Stimulated activated CD4-positive, alpha-beta T cell treated with anti-CD3 and anti-CD28 coated beads, Interleukin-12 subunit alpha, Interleukin-12 subunit beta, amount 100 ng/mL, for 4 hours (primary cell): ENCODE data around the gene YKT6.

Experiments
- DNase-seq: peaks from one replicate; pipeline ENCODE4 v3.0.0-alpha.2; 2020

The YKT6 gene

GRCh38 chr7:44220358-44221112, 19.8 kb downstream of the YKT6 start:
- DNase-seq: no peak

- no peak for DNase-seq
Measured at GRCh38 chr7:44221231-44221791, 20.5 kb downstream of the YKT6 start.

GRCh38 chr7:44222074-44222473, 21.3 kb downstream of the YKT6 start:
- DNase-seq: no peak

GRCh38 chr7:44222776-44223261, 22.0 kb downstream of the YKT6 start:
- DNase-seq: no peak

GRCh38 chr7:44223362-44224079, 22.7 kb downstream of the YKT6 start:
- no peak for DNase-seq

GRCh38 chr7:44224080-44224973, 23.5 kb downstream of the YKT6 start:
- DNase-seq: no peak

GRCh38 chr7:44224974-44225565, 24.3 kb downstream of the YKT6 start:
- DNase-seq: no peak

- DNase-seq: no peak
Measured at GRCh38 chr7:44225566-44226395, 25.0 kb downstream of the YKT6 start.

GRCh38 chr7:44226396-44226753, 25.6 kb downstream of the YKT6 start:
- no peak for DNase-seq

GRCh38 chr7:44227911-44228310, 27.1 kb downstream of the YKT6 start:
- no peak for DNase-seq

- DNase-seq: no peak
Measured at GRCh38 chr7:44228571-44229350, 28.0 kb downstream of the YKT6 start.

GRCh38 chr7:44229546-44230105, 28.8 kb downstream of the YKT6 start:
- no peak for DNase-seq

- no peak for DNase-seq
Measured at GRCh38 chr7:44230286-44230685, 29.5 kb downstream of the YKT6 start.

- DNase-seq: no peak
Measured at GRCh38 chr7:44231088-44231487, 30.3 kb downstream of the YKT6 start.

- DNase-seq: no peak
Measured at GRCh38 chr7:44232396-44232795, 31.6 kb downstream of the YKT6 start.

- DNase-seq: no peak
Measured at GRCh38 chr7:44232901-44233715, 32.3 kb downstream of the YKT6 start.

- DNase-seq: no peak
Measured at GRCh38 chr7:44235066-44235465, 34.3 kb downstream of the YKT6 start.

GRCh38 chr7:44235582-44236332, 35.0 kb downstream of the YKT6 start:
- no peak for DNase-seq

- no peak for DNase-seq
Measured at GRCh38 chr7:44236333-44236728, 35.6 kb downstream of the YKT6 start.
